Fibroblast of villous mesenchyme (primary cell): Measurements from ENCODE around the gene KCNQ1. TPM values are rescaled to one million over a fixed set of nuclear protein-coding genes. Genes with fewer than 3 reads are reported as not detected.

Experiments used
- DNase-seq: peaks from one replicate; pipeline ENCODE4 v3.0.0-alpha.2; 2010; ENCODE audit warnings: low read depth
- H3K4me3 ChIP-seq: 2 replicates; pipeline ENCODE4 v1.5.1; 2011; ENCODE audit warnings: low read depth, mild to moderate bottlenecking, low read length
- CTCF ChIP-seq: IDR thresholded peaks from 2 replicates; pipeline ENCODE4 v1.5.1; 2012; ENCODE audit warnings: low read depth, mild to moderate bottlenecking, low read length; ENCODE audit not compliant: insufficient read depth
- total RNA-seq: library from RNA; depleted of rRNA; stranded (reverse); fragments of >200 nt; gene quantifications from 2 replicates; pipeline ENCODE4 v1.2.3, GENCODE V29; 2012

The KCNQ1 gene
- total RNA-seq, 1 donor: not detected

DNA sequence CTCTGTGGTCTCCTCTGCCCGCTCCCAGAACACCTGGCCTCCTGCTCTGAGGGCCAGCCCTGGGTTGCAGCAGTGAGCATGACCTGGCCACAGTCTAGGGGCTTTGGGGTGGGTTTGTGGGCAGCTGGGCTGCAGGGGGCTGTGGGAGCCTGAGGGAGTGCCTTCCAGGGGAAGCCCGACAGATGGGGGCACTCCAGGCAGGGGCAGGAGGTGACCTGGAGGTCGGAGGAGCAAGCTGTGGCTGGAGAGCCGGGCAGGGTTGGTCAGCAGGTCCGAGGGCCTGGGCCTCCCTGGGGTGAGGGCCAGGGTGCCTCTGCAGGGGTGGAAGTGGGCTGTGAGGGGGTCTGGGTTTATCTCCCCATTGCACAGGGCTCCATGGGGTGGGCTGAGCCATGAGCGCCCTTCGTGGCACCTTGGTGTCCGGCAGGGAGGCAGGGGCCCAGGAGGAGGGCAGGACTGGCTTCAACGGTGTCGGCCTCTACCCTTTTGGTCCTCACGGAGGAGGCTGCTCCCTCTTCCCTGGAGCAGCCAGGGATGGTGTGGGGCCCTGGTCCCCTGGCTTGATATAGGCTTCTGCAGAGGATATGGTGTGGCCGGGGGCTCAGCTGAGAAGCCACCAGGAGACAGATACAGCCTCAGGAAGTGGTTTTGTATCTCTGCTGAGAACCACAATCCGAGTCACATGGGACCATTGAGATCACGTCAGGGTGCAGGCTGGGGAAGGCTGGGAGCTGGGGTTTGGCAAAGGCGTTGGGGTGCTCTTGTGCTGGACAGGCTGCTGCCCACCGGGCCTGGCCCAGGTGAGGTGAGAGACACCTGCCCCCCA is 22.3 kb downstream of the KCNQ1 start:
- H3K4me3 ChIP-seq: no peak overlapping the region
- no peak for TF ChIP-seq CTCF
- DNase-seq: no peak

GRCh38 chr11:2467695-2468055 is 22.9 kb downstream of the KCNQ1 start:
- TF ChIP-seq CTCF: no peak
- H3K4me3 ChIP-seq: no peak overlapping the region
- DNase-seq: no peak

GRCh38 chr11:2468363-2469235 is 23.8 kb downstream of the KCNQ1 start:
- no peak for TF ChIP-seq CTCF
- no peak overlapping the region for H3K4me3 ChIP-seq
- DNase-seq: no peak

DNA sequence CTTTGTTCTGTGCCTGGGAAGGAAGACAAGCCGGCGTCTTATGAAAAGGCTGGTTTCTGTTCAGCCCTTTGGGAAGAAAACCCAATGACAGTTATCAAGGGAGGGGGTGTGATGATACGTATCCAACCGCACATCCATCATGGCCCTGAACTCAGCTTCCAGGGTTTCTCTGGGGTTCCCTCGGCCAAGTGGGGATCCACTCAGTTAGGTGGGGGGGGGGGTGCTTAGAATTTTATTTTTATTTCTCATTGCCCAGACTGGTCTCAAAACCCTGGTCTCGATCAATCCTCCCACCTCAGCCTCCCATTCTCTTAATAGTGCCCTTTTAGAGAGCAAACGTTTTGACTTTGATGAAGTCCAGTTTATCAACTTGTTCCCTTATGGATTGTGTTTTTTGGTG is 25.7 kb downstream of the KCNQ1 start:
- DNase-seq: no peak
- no peak overlapping the region for H3K4me3 ChIP-seq
- no peak for TF ChIP-seq CTCF

DNA sequence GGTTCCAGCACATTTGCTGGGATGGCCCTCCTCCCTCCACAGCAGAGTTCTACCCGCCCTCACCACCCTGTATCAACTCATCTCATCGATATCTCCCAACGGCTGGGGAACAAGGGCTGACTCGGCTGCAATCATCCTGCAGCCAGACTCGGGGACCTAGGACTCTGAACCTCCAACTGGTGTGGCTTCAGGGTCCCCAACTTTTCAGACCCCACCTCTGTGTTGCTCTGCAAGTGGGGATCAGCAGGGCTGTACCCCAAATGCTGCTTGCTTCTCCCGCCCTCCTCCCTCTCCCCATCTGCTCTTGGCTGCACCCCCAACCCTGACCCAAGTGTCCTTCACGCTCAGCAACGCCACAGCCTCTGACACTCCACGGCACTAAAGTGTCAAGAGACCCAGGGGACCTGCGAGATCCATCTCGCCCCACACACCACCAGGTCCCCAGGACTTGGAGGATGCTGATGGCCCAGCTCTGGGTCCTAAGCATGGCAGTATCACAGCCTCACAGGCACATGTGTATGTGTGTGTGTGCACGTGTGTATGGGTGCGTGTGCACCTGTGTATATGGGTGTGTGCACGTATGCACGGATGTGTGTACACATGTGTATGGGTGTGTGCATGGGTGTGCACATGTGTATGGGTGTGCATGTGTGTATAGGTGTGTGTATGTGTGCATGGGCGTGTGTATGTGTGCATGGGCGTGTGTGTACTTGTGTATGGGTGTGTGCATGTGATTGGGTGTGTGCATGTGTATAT is 26.4 kb downstream of the KCNQ1 start:
- H3K4me3 ChIP-seq: no peak overlapping the region
- no peak for TF ChIP-seq CTCF
- DNase-seq: no peak

DNA sequence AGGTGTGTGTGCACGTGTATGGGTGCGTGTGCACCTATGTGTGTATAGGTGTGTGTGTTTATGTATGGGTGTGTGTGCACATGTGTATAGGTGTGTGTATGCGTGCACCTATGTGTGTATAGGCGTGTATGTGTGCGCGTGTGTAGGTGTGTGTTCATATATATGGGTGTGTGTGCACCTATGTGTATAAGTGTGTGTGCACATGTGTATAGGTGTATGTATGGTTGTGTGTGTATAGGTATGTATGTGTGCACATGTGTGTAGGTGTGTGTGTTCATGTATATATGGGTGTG is 26.9 kb downstream of the KCNQ1 start:
- TF ChIP-seq CTCF: no peak
- DNase-seq: no peak
- H3K4me3 ChIP-seq: no peak overlapping the region
